ENCODE results near the gene GLIS1. TPM values are rescaled to one million over a fixed set of nuclear protein-coding genes. Genes with fewer than 3 reads are reported as not detected.

The GLIS1 gene
- total and polyA plus RNA-seq, 2 donors (not counting 3 experiments of a cell fraction or from before 2014, with no cell fraction given): not detected

GRCh38 chr1:53634571-53634979 lies 104.4 kb downstream of the GLIS1 start:
- BruUV-seq (replicated peaks): no TSS peak
- Histone ChIP-seq H3K36me3 (ENCODE audit: control insufficient read depth in 2 of 2, extremely low read depth in 1 of 2, insufficient read depth in 2 of 2, low read length in 2 of 2) (no peaks in the 10 kb centered on the region), H3K27ac (ENCODE audit: insufficient read depth, low read depth, low read length) (no peak overlapping the region), H3K79me2 (ENCODE audit: control insufficient read depth, insufficient read depth, low read length) (no peaks in the 10 kb centered on the region), H3K4me3 (replicated peaks in 1 of 3; ENCODE audit: insufficient read depth in 1 of 3, low read depth in 1 of 3, low read length in 3 of 3) (no peak overlapping the region), H3K9me3 (replicated peaks; ENCODE audit: control insufficient read depth, insufficient read depth, low read length) (no peaks in the 10 kb centered on the region), H3K27me3 (ENCODE audit: control insufficient read depth in 2 of 2, insufficient read depth in 2 of 2, low read length in 2 of 2) (peaks cover 4 to 8% of the 10 kb centered on the region in 2 experiments), H2AFZ (ENCODE audit: low read depth, low read length) (no peak overlapping the region), H3K4me2 (ENCODE audit: insufficient read depth, low read length) (no peak overlapping the region), H3K9me1 (replicated peaks; ENCODE audit: control insufficient read depth, extremely low read depth, insufficient read depth, low read length) (no peaks in the 10 kb centered on the region), H3K9ac (replicated peaks; ENCODE audit: extremely low read depth, insufficient read depth, low read length) (no peak overlapping the region), H4K20me1 (replicated peaks; ENCODE audit: control insufficient read depth, extremely low read depth, insufficient read depth, low read length) (no peaks in the 10 kb centered on the region), H3K4me1 (ENCODE audit: control insufficient read depth, extremely low read depth, insufficient read depth, low read length) (no peaks in the 10 kb centered on the region)
- DNase-seq (ENCODE audit: low read depth, low spot score) (no peak), FAIRE-seq (no peak)
- ChIA-PET POLR2A (no interaction called here), CTCF (no interaction called here)
- TF ChIP-seq POLR2AphosphoS5 (IDR thresholded peaks at IDR 0.05; ENCODE audit: insufficient read depth, low read depth, low read length) (no peak), GATA2 (IDR thresholded peaks at IDR 0.05; ENCODE audit: insufficient read depth, insufficient read length, low read depth, low read length) (no peak), FOS (IDR thresholded peaks at IDR 0.05; ENCODE audit: borderline replicate concordance, insufficient read depth, low read length) (no peak), MYC (IDR thresholded peaks at IDR 0.05; ENCODE audit: low read depth, low read length) (no peak), MAX (IDR thresholded peaks at IDR 0.05; ENCODE audit: insufficient read depth, insufficient read length) (no peak), EZH2 (IDR thresholded peaks at IDR 0.05; ENCODE audit: borderline replicate concordance, low read depth, low read length, severe bottlenecking) (no peak)
- dilution Hi-C loops (cut with MboI; ENCODE audit: extremely low pct_ligation_motif_present, low sequenced_read_pairs) (no loop called here), intact Hi-C loops (cut with micrococcal nuclease) (no loop called here)

- no peak for FAIRE-seq
- dilution Hi-C loops (cut with MboI; ENCODE audit: extremely low pct_ligation_motif_present, low sequenced_read_pairs): no loop called here
- POLR2A ChIA-PET: no interaction called here
Measured at GRCh38 chr1:53633073-53633704, 105.8 kb downstream of the GLIS1 start.

More at GRCh38 chr1:53633073-53633704, 105.8 kb downstream of the GLIS1 start:
- CTCF ChIA-PET: no interaction called here
- Histone ChIP-seq H3K4me2 (ENCODE audit: insufficient read depth, low read length) (no peak overlapping the region), H2AFZ (ENCODE audit: low read depth, low read length) (no peak overlapping the region), H3K9ac (replicated peaks; ENCODE audit: extremely low read depth, insufficient read depth, low read length) (no peak overlapping the region), H3K4me3 (replicated peaks in 1 of 3; ENCODE audit: insufficient read depth in 1 of 3, low read depth in 1 of 3, low read length in 3 of 3) (no peak overlapping the region), H3K9me3 (replicated peaks; ENCODE audit: control insufficient read depth, insufficient read depth, low read length) (no peaks in the 10 kb centered on the region), H3K27me3 (ENCODE audit: control insufficient read depth in 2 of 2, insufficient read depth in 2 of 2, low read length in 2 of 2) (peaks cover 4 to 8% of the 10 kb centered on the region in 2 experiments), H3K79me2 (ENCODE audit: control insufficient read depth, insufficient read depth, low read length) (no peaks in the 10 kb centered on the region), H3K9me1 (replicated peaks; ENCODE audit: control insufficient read depth, extremely low read depth, insufficient read depth, low read length) (no peaks in the 10 kb centered on the region), H3K4me1 (ENCODE audit: control insufficient read depth, extremely low read depth, insufficient read depth, low read length) (no peaks in the 10 kb centered on the region), H3K27ac (ENCODE audit: insufficient read depth, low read depth, low read length) (no peak overlapping the region), H4K20me1 (replicated peaks; ENCODE audit: control insufficient read depth, extremely low read depth, insufficient read depth, low read length) (no peaks in the 10 kb centered on the region), H3K36me3 (ENCODE audit: control insufficient read depth in 2 of 2, extremely low read depth in 1 of 2, insufficient read depth in 2 of 2, low read length in 2 of 2) (no peaks in the 10 kb centered on the region)
- intact Hi-C loops (cut with micrococcal nuclease): no loop called here
- no peak for DNase-seq (ENCODE audit: low read depth, low spot score)
- TF ChIP-seq MAX (IDR thresholded peaks at IDR 0.05; ENCODE audit: insufficient read depth, insufficient read length): no peak
- TF ChIP-seq FOS (IDR thresholded peaks at IDR 0.05; ENCODE audit: borderline replicate concordance, insufficient read depth, low read length): no peak
- TF ChIP-seq POLR2AphosphoS5 (IDR thresholded peaks at IDR 0.05; ENCODE audit: insufficient read depth, low read depth, low read length): no peak
- TF ChIP-seq JUN (IDR thresholded peaks at IDR 0.05; ENCODE audit: borderline replicate concordance, insufficient read depth, insufficient read length, low read depth): no peak
- TF ChIP-seq MYC (IDR thresholded peaks at IDR 0.05; ENCODE audit: low read depth, low read length): no peak
- TF ChIP-seq CTCF (IDR thresholded peaks at IDR 0.05; ENCODE audit: extremely low read depth in 1 of 2, insufficient read depth in 1 of 2, low read depth in 1 of 2, low read length in 2 of 2): no peak
- no peak for TF ChIP-seq GATA2 (IDR thresholded peaks at IDR 0.05; ENCODE audit: insufficient read depth, insufficient read length, low read depth, low read length)
- TF ChIP-seq EZH2 (IDR thresholded peaks at IDR 0.05; ENCODE audit: borderline replicate concordance, low read depth, low read length, severe bottlenecking): no peak
- no peak for TF ChIP-seq POLR2A (IDR thresholded peaks at IDR 0.05; ENCODE audit: low read depth, low read length)
- BruUV-seq (replicated peaks): no TSS peak
